Neutrophil (primary cell): ENCODE measurements around the gene MRRF.

Source experiments
- H3K27ac ChIP-seq: fragments of 200-600 bp; sonication (generic); 2 replicates; pipeline ENCODE4 v1.5.1; 2016; ENCODE audit warnings: mild to moderate bottlenecking, moderate library complexity
- H3K27me3 ChIP-seq: fragments of 200-600 bp; sonication (generic); 2 replicates; pipeline ENCODE4 v1.6.0; 2016; ENCODE audit warnings: mild to moderate bottlenecking
- H3K36me3 ChIP-seq: fragments of 200-600 bp; sonication (generic); 2 replicates; pipeline ENCODE4 v1.5.1; 2017
- H3K4me1 ChIP-seq, 2 experiments: fragments of 200-600 bp in 1 of 2; sonication (generic) in 1 of 2; 1 replicate in 1 of 2; 2 replicates in 1 of 2; pipeline versions ENCODE4 v1.5.1 to v1.6.1; 2013 to 2016; ENCODE audit warnings: low read depth in 1 of 2, low read length in 1 of 2, mild to moderate bottlenecking in 1 of 2, moderate library complexity in 1 of 2; ENCODE audit not compliant: control insufficient read depth in 1 of 2, insufficient read depth in 1 of 2
- H3K4me3 ChIP-seq, 2 experiments: fragments of 200-600 bp in 1 of 2; sonication (generic) in 1 of 2; 1 replicate in 1 of 2; 2 replicates in 1 of 2; pipeline ENCODE4 v1.5.1; 2013 to 2016; ENCODE audit warnings: low read depth in 1 of 2, low read length in 1 of 2, mild to moderate bottlenecking in 1 of 2, moderate library complexity in 1 of 2
- H3K9me3 ChIP-seq: fragments of 200-600 bp; sonication (generic); 2 replicates; pipeline ENCODE4 v1.5.1; 2016
- TF ChIP-seq, protein P1 (sequence below): fragments of 200-600 bp; sonication (generic); IDR thresholded peaks from 2 replicates; pipeline ENCODE4 v1.5.1; 2016; ENCODE audit warnings: antibody characterized with exemption

Gene MRRF

DNA sequence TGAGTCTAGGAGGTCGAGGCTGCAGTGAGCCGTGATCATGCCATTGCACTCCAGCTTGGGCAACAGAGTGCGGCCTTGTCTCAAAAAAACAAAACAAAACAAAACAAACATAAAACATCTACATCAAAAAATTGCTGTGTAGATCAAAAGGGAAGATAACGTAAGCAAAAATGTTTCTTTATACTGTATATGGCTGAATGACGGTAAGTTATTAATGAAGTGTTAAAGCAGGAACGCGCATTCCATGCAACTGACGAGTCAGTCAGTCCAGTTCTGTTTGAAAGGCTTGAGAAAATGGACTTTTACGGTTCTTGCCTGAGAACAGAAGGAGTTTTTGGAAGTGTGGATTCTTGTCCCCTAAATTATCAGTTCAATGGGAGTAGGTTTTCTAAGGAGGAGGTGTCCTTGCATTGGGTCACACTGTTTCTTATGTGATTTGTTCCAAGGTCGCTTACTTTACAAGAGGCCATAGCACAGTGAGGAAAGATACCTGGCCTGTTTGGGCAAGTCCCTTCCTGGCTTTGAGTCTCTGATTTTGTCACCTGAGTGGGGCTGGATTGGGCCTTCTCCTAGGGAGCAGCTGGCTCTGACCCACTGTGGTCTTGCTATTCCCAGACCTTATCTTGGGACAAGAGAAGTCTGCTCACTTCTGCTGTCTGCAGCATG, 99.6 kb downstream of the MRRF start:
- H3K27ac ChIP-seq: no peak overlapping the region
- no peaks in the 10 kb centered on the region for H3K27me3 ChIP-seq
- no peak overlapping the region for H3K4me3 ChIP-seq
- no peaks in the 10 kb centered on the region for H3K9me3 ChIP-seq
- no peaks in the 10 kb centered on the region for H3K36me3 ChIP-seq
- H3K4me1 ChIP-seq: no peaks in the 10 kb centered on the region
- TF ChIP-seq, protein P1, sequence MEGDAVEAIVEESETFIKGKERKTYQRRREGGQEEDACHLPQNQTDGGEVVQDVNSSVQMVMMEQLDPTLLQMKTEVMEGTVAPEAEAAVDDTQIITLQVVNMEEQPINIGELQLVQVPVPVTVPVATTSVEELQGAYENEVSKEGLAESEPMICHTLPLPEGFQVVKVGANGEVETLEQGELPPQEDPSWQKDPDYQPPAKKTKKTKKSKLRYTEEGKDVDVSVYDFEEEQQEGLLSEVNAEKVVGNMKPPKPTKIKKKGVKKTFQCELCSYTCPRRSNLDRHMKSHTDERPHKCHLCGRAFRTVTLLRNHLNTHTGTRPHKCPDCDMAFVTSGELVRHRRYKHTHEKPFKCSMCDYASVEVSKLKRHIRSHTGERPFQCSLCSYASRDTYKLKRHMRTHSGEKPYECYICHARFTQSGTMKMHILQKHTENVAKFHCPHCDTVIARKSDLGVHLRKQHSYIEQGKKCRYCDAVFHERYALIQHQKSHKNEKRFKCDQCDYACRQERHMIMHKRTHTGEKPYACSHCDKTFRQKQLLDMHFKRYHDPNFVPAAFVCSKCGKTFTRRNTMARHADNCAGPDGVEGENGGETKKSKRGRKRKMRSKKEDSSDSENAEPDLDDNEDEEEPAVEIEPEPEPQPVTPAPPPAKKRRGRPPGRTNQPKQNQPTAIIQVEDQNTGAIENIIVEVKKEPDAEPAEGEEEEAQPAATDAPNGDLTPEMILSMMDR: no peak

DNA sequence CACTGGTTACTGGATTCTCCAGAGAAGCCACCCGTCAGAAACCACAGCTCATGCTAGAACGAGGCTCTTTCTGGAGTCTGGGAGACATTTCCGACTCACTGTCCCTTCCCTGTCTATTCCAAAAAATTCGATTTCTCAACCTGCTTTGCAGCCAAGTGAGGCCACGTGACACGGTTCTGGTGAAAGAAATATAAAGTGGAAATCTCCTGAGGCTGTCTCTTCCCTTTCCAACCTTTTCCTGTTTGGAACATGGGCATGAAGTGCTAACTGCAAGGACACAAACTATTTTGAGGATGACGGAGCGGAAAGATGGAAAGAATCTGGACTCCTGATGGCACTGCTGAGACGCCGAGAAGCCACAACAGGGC, 100.1 kb downstream of the MRRF start:
- H3K4me3 ChIP-seq: no peak overlapping the region
- H3K9me3 ChIP-seq: no peaks in the 10 kb centered on the region
- H3K27me3 ChIP-seq: no peaks in the 10 kb centered on the region
- no peaks in the 10 kb centered on the region for H3K36me3 ChIP-seq
- peaks cover under 1 to 1% of the 10 kb centered on the region in 2 experiments for H3K4me1 ChIP-seq
- H3K27ac ChIP-seq: no peak overlapping the region
- TF ChIP-seq, protein P1: no peak

DNA sequence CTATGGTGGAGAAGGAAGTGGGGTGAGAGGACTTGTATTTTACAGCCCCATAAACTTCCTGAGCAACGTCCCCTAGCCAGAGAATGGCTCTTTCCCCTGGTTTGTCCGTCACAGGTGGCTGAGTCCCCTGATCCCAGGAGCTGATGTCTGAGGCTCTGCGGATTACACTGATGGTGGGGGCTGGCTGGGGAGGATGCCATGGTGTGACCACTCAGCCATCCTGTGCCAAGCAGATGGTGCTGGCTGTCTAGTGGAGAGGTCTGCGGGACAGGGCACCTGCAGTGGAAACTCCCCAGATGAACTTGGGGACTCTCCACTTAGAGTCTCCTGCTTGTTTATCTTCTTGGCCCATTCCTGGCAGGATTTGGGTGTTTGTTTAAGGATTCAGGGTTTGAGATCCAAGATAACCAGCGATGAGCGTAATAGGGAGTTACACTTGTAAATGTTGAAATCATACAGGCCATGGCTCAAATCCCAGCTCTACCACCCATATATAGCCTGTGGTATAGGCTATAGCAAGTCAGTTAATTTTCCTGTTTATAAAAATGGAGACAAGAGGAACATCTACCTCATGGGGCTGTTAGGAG, 101.5 kb downstream of the MRRF start:
- TF ChIP-seq, protein P1: no peak

DNA sequence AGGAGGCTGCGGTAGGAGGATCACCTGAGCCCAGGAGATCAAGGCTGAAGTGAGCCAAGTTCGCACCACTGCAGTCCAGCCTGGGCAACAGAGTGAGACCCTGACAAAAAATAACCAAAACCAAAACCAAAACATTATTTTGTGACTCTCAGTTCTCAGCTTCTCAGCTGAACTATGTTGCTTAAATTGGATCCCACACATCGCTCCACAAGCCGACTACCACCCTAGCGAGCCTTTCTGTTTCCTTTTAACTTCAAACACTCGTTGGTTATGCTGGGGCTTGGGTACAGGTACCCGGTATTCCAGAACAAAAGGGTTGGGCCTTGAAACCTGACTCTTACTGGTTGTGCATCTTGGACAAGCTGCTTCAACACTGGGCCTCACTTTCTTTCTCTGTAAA, 102.4 kb downstream of the MRRF start:
- H3K9me3 ChIP-seq: no peaks in the 10 kb centered on the region
- TF ChIP-seq, protein P1: no peak
- H3K36me3 ChIP-seq: no peaks in the 10 kb centered on the region
- H3K27me3 ChIP-seq: peaks cover 5% of the 10 kb centered on the region
- no peak overlapping the region for H3K4me3 ChIP-seq
- H3K4me1 ChIP-seq: peaks cover 17 to 20% of the 10 kb centered on the region in 2 experiments
- H3K27ac ChIP-seq: no peak overlapping the region

More for the DNA sequence above, 101.5 kb downstream of the MRRF start:
- Histone ChIP-seq H3K4me1 (peaks cover 8 to 12% of the 10 kb centered on the region in 2 experiments), H3K27me3 (no peaks in the 10 kb centered on the region), H3K36me3 (no peaks in the 10 kb centered on the region), H3K27ac (no peak overlapping the region), H3K9me3 (no peaks in the 10 kb centered on the region), H3K4me3 (no peak overlapping the region)

DNA sequence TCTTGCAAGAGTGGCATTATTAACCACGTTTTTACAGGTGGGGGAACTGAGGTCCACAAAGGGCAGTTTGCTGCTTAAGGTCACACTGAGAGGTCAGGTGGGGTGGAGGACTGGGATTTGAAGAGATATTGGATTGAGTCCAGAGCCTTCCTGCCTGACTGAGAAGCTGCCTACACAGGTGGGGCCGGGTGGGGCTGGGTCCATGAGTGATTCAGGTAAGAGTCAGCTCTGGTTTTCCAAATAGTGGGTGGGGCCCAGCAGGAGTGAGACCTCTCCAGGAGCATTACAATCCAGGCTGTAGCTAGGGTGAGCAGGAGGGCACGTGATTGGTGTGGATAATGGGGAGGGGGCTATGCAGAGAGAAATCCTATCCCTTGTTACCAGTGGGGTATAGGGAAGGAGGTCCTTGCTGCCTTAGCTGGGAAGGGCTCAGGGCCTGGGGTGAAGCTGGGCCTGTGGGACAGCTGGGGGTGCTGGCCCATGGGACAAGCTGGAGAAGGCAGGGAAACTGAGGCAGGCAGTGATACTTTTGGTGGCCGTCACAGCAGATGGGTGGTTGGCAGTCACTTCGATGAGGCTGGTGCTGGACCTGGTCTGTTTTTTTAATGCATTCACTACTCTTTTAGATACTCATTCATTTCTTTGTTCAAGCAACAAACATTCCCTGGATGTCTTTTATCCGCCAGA, 103.2 kb downstream of the MRRF start:
- H3K27ac ChIP-seq: no peak overlapping the region
- H3K9me3 ChIP-seq: no peaks in the 10 kb centered on the region
- no peaks in the 10 kb centered on the region for H3K36me3 ChIP-seq
- peaks cover 18 to 20% of the 10 kb centered on the region in 2 experiments for H3K4me1 ChIP-seq
- TF ChIP-seq, protein P1: no peak
- peaks cover 10% of the 10 kb centered on the region for H3K27me3 ChIP-seq
- H3K4me3 ChIP-seq: no peak overlapping the region
